ENCODE measurements around the gene FAM90A26.
"Not testable (repeated sequence)": the region's sequence is repeated elsewhere in the genome, so short reads cannot be mapped to it uniquely, and the experiment has no call there.

Gene FAM90A26

GRCh38 chr4:9153008-9153570 is 17.1 kb upstream of the FAM90A26 start (continued):
- TF ChIP-seq ZNF660 (tag by site-specific recombination; IDR thresholded peaks at IDR 0.05) (0 out of 2 replicates have a peak, but pooled peaks have one; percentile 13), ZBTB26 (tag by site-specific recombination; optimal IDR thresholded peaks at IDR 0.05) (peak; percentile 87), EGR2 (tag by site-specific recombination; IDR thresholded peaks at IDR 0.05; ENCODE audit: low read depth) (0 out of 2 replicates have a peak, but pooled peaks have one; percentile 42)

- CTCF ChIA-PET = not testable (repeated sequence)
Observed at GRCh38 chr4:9153571-9154157, 16.5 kb upstream of the FAM90A26 start.

GRCh38 chr4:9155101-9155886 is 14.9 kb upstream of the FAM90A26 start:
- H3K4me3 ChIP-seq (ENCODE audit: low read depth, low read length); H3K36me3 ChIP-seq (ENCODE audit: control insufficient read depth in 2 of 2, insufficient read depth in 1 of 2, low read length in 2 of 2); CTCF ChIA-PET; H3K27ac ChIP-seq (ENCODE audit: extremely low read depth, low read depth, low read length); H3K4me1 ChIP-seq (ENCODE audit: control insufficient read depth, insufficient read depth, low read length); H3K9me3 ChIP-seq (ENCODE audit: control insufficient read depth, insufficient read depth, low read depth, low read length); POLR2A ChIA-PET: not testable (repeated sequence)

More at GRCh38 chr4:9153571-9154157, 16.5 kb upstream of the FAM90A26 start:
- TF ChIP-seq ZEB2 (tag by site-specific recombination; IDR thresholded peaks at IDR 0.05) = peak; percentile 59; the same call in 1 of the 2 replicates
- TF ChIP-seq ZBTB26 (tag by site-specific recombination; optimal IDR thresholded peaks at IDR 0.05) = peak; percentile 71
- TF ChIP-seq GLIS2 (tag by site-specific recombination; IDR thresholded peaks at IDR 0.05) = peak; percentile 49; the same call in 1 of the 2 replicates
- TF ChIP-seq PATZ1 (tag by site-specific recombination; IDR thresholded peaks at IDR 0.05) = peak; percentile 36; the same call in 1 of the 2 replicates
- TF ChIP-seq ZNF366 (tag by site-specific recombination; conservative IDR thresholded peaks at IDR 0.05) = peak; percentile 49; the same call in 1 of the 2 replicates
- peak; percentile 86 for TF ChIP-seq ZNF335 (tag by site-specific recombination; conservative IDR thresholded peaks at IDR 0.05)
- TF ChIP-seq PRDM10 (tag by site-specific recombination; IDR thresholded peaks at IDR 0.05) = peak; percentile 66; the same call in 1 of the 2 replicates
- TF ChIP-seq SP7 (tag by site-specific recombination; IDR thresholded peaks at IDR 0.05) = peak; percentile 46; the same call in 1 of the 2 replicates
- TF ChIP-seq ZBTB17 (tag by site-specific recombination; IDR thresholded peaks at IDR 0.05) = 0 out of 2 replicates have a peak, but pooled peaks have one; percentile 23
- peak; percentile 20; the same call in 1 of the 2 replicates for TF ChIP-seq ZNF629 (tag by site-specific recombination; IDR thresholded peaks at IDR 0.05)
- peak; percentile 28; the same call in 1 of the 2 replicates for TF ChIP-seq GLIS1 (tag by site-specific recombination; IDR thresholded peaks at IDR 0.05)
- TF ChIP-seq ZBTB20 (tag by site-specific recombination; IDR thresholded peaks at IDR 0.05) = 0 out of 2 replicates have a peak, but pooled peaks have one; percentile 54
- peak; percentile 50 for TF ChIP-seq ZBTB21 (tag by site-specific recombination; IDR thresholded peaks at IDR 0.05)
- TF ChIP-seq ZNF558 (tag by site-specific recombination; IDR thresholded peaks at IDR 0.05) = 0 out of 2 replicates have a peak, but pooled peaks have one; percentile 11
- TF ChIP-seq KLF17 (tag by site-specific recombination; IDR thresholded peaks at IDR 0.05) = peak; percentile 63; the same call in 1 of the 2 replicates
- TF ChIP-seq WT1 (tag by site-specific recombination; IDR thresholded peaks at IDR 0.05) = peak; percentile 33; the same call in 1 of the 2 replicates
- POLR2A ChIA-PET; H3K36me3 ChIP-seq (ENCODE audit: control insufficient read depth in 2 of 2, insufficient read depth in 1 of 2, low read length in 2 of 2); H3K4me1 ChIP-seq (ENCODE audit: control insufficient read depth, insufficient read depth, low read length); H3K9me3 ChIP-seq (ENCODE audit: control insufficient read depth, insufficient read depth, low read depth, low read length): not testable (repeated sequence)
- Histone ChIP-seq H3K27ac (ENCODE audit: extremely low read depth, low read depth, low read length) (peak overlapping the region; percentile 64; the same call in 1 of the 2 replicates), H3K4me3 (ENCODE audit: low read depth, low read length) (peak overlapping the region; percentile 58)

GRCh38 chr4:9158392-9158791 is 11.8 kb upstream of the FAM90A26 start:
- CTCF ChIA-PET; H3K4me3 ChIP-seq (ENCODE audit: low read depth, low read length); H3K36me3 ChIP-seq (ENCODE audit: control insufficient read depth in 2 of 2, insufficient read depth in 1 of 2, low read length in 2 of 2); H3K27ac ChIP-seq (ENCODE audit: extremely low read depth, low read depth, low read length); H3K4me1 ChIP-seq (ENCODE audit: control insufficient read depth, insufficient read depth, low read length); H3K9me3 ChIP-seq (ENCODE audit: control insufficient read depth, insufficient read depth, low read depth, low read length); POLR2A ChIA-PET: not testable (repeated sequence)
